GM19452 (cell line): ENCODE results near the gene KIF2A.

ENCODE experiments used
- ATAC-seq: cut with Tn5 transposase; IDR thresholded peaks from one replicate; pipeline ENCODE4 v1.9.1; 2021; ENCODE audit not compliant: unreplicated experiment

The KIF2A gene

GRCh38 chr5:62305715-62306322 is at the start of gene KIF2A:
Gene KIF2A, plus strand, starts transcription at chr5:62306206. Its CDS starts 267 bp downstream, at chr5:62306473.
- peak; percentile 91 for ATAC-seq

GRCh38 chr5:62257020-62257367 is 49.0 kb upstream of the KIF2A start:
- no peak for ATAC-seq

GRCh38 chr5:62258654-62259053 is 47.4 kb upstream of the KIF2A start:
- no peak for ATAC-seq

- ATAC-seq, result no peak
Measured at GRCh38 chr5:62259699-62260250, 46.2 kb upstream of the KIF2A start.

GRCh38 chr5:62260513-62260912 is 45.5 kb upstream of the KIF2A start:
- ATAC-seq, result no peak

GRCh38 chr5:62263401-62263800 is 42.6 kb upstream of the KIF2A start:
- ATAC-seq, result no peak

GRCh38 chr5:62265648-62266112 is 40.3 kb upstream of the KIF2A start:
- no peak for ATAC-seq

GRCh38 chr5:62266573-62266972 is 39.4 kb upstream of the KIF2A start:
- no peak for ATAC-seq

- peak; percentile 72 for ATAC-seq
Measured at GRCh38 chr5:62268234-62268633, 37.8 kb upstream of the KIF2A start.

- ATAC-seq, result no peak
Measured at GRCh38 chr5:62268792-62269191, 37.2 kb upstream of the KIF2A start.

GRCh38 chr5:62271370-62271769 is 34.6 kb upstream of the KIF2A start:
- no peak for ATAC-seq

- ATAC-seq, result no peak
Measured at GRCh38 chr5:62271870-62272269, 34.1 kb upstream of the KIF2A start.

- no peak for ATAC-seq
Measured at GRCh38 chr5:62273687-62274086, 32.3 kb upstream of the KIF2A start.

- no peak for ATAC-seq
Measured at GRCh38 chr5:62275581-62275980, 30.4 kb upstream of the KIF2A start.

- no peak for ATAC-seq
Measured at GRCh38 chr5:62281411-62281810, 24.6 kb upstream of the KIF2A start.

- no peak for ATAC-seq
Measured at GRCh38 chr5:62282064-62282463, 23.9 kb upstream of the KIF2A start.

- ATAC-seq, result no peak
Measured at GRCh38 chr5:62283005-62283404, 23.0 kb upstream of the KIF2A start.

- ATAC-seq, result no peak
Measured at GRCh38 chr5:62283861-62284260, 22.1 kb upstream of the KIF2A start.

- ATAC-seq, result peak; percentile 83
Measured at GRCh38 chr5:62284946-62285891, 20.8 kb upstream of the KIF2A start.

GRCh38 chr5:62286834-62287233 is 19.2 kb upstream of the KIF2A start:
- no peak for ATAC-seq

GRCh38 chr5:62287237-62287636 is 18.8 kb upstream of the KIF2A start:
- no peak for ATAC-seq

- ATAC-seq, result no peak
Measured at GRCh38 chr5:62288118-62288517, 17.9 kb upstream of the KIF2A start.
